Subcutaneous adipose tissue (tissue), 4 donors: Measurements from ENCODE around the gene TMEM108. TPM values are rescaled to one million over a fixed set of nuclear protein-coding genes. Genes with fewer than 3 reads are reported as not detected.

ENCODE experiments used
- CTCF ChIP-seq: fragments of 450-650 bp; IDR thresholded peaks from one replicate; pipeline ENCODE4 v1.5.1; 2016; ENCODE audit warnings: low read depth, mild to moderate bottlenecking, control low read depth, antibody characterized with exemption, moderate library complexity
- total RNA-seq, 4 donors: library from RNA; depleted of rRNA; stranded (reverse); fragments of >200 nt; gene quantifications; one replicate each; pipeline ENCODE4 v1.1.0, GENCODE V29; 2016

Gene TMEM108
- total RNA-seq, 4 donors from 2014 or later = 0.66 to 1.0 (median 0.75) TPM; not detected in 1

- no peak for TF ChIP-seq CTCF
Observed at GRCh38 chr3:133426721-133427120, 388.5 kb downstream of the TMEM108 start.

GRCh38 chr3:133428552-133428951, 390.4 kb downstream of the TMEM108 start:
- no peak for TF ChIP-seq CTCF

GRCh38 chr3:133429063-133429462, 390.9 kb downstream of the TMEM108 start:
- TF ChIP-seq CTCF = no peak

- no peak for TF ChIP-seq CTCF
Observed at GRCh38 chr3:133439563-133439962, 401.4 kb downstream of the TMEM108 start.

GRCh38 chr3:133440652-133441051, 402.5 kb downstream of the TMEM108 start:
- TF ChIP-seq CTCF = no peak

- no peak for TF ChIP-seq CTCF
Observed at GRCh38 chr3:133441867-133442270, 403.7 kb downstream of the TMEM108 start.

- TF ChIP-seq CTCF = no peak
Observed at GRCh38 chr3:133442518-133442917, 404.3 kb downstream of the TMEM108 start.
